CD4-positive, alpha-beta memory T cell (primary cell): ENCODE data around the gene F7. TPM values are rescaled to one million over a fixed set of nuclear protein-coding genes. Genes with fewer than 3 reads are reported as not detected.

Source experiments
- CTCF ChIA-PET: fragments of 350-600 bp; sonication (Branson Sonifier 250); formaldehyde crosslinking; loops from one replicate; lab custom pipeline; 2021; ENCODE audit warnings: inconsistent platforms; ENCODE audit not compliant: partially characterized antibody; lab: Charles Lee
- POLR2A ChIA-PET: fragments of 350-600 bp; sonication (Branson Sonifier 250); formaldehyde crosslinking; loops from one replicate; lab custom pipeline; 2021; ENCODE audit not compliant: partially characterized antibody; lab: Charles Lee
- DNase-seq, 5 donors: peaks; one replicate each; pipeline versions ENCODE4 v3.0.0 to v3.0.0-alpha.2; 2020 to 2022; ENCODE audit warnings: mixed read lengths in 1 of 5
- H3K27ac ChIP-seq: one replicate; pipeline ENCODE4 v1.7.0; 2013; ENCODE audit warnings: low read depth, low read length
- H3K27me3 ChIP-seq: 2 replicates; pipeline ENCODE4 v1.7.0; 2013; ENCODE audit warnings: mild to moderate bottlenecking, low read length, moderate library complexity; ENCODE audit not compliant: insufficient read depth
- H3K36me3 ChIP-seq: 2 replicates; pipeline ENCODE4 v1.7.0; 2013; ENCODE audit warnings: mild to moderate bottlenecking, low read length, moderate library complexity; ENCODE audit not compliant: insufficient read depth
- H3K4me1 ChIP-seq: 2 replicates; pipeline ENCODE4 v1.7.0; 2013; ENCODE audit warnings: mild to moderate bottlenecking, low read length, moderate library complexity; ENCODE audit not compliant: insufficient read depth
- H3K4me3 ChIP-seq, 2 donors: one replicate each; pipeline ENCODE4 v1.7.0; 2013; ENCODE audit warnings: low read length in 2 of 2, mild to moderate bottlenecking in 1 of 2
- H3K9me3 ChIP-seq, 2 donors: one replicate each; pipeline ENCODE4 v1.7.0; 2013; ENCODE audit warnings: low read length in 2 of 2, control low read depth in 1 of 2; ENCODE audit not compliant: control insufficient read depth in 1 of 2
- H3K27ac Mint-ChIP-seq, 7 donors: one replicate each; pipeline ENCODE4 v1.8.0; 2020 to 2021; ENCODE audit warnings: mixed read lengths in 7 of 7, mild to moderate bottlenecking in 6 of 7, inconsistent platforms in 3 of 7, moderate library complexity in 3 of 7
- H3K27me3 Mint-ChIP-seq, 2 donors: one replicate each; pipeline ENCODE4 v1.8.0; 2020 to 2021; ENCODE audit warnings: mixed read lengths in 2 of 2
- H3K36me3 Mint-ChIP-seq, 2 donors: one replicate each; pipeline ENCODE4 v1.8.0; 2020 to 2021; ENCODE audit warnings: mixed read lengths in 2 of 2, inconsistent platforms in 1 of 2, mild to moderate bottlenecking in 1 of 2
- H3K4me1 Mint-ChIP-seq, 4 donors: one replicate each; pipeline ENCODE4 v1.8.0; 2020 to 2021; ENCODE audit warnings: mixed read lengths in 4 of 4, mild to moderate bottlenecking in 1 of 4
- H3K4me3 Mint-ChIP-seq, 8 donors: one replicate each; pipeline ENCODE4 v1.8.0; 2020 to 2021; ENCODE audit warnings: mixed read lengths in 8 of 8, mild to moderate bottlenecking in 7 of 8, moderate library complexity in 6 of 8, inconsistent platforms in 3 of 8
- H3K9me3 Mint-ChIP-seq, 8 donors: one replicate each; pipeline ENCODE4 v1.8.0; 2020 to 2021; ENCODE audit warnings: mixed read lengths in 8 of 8, mild to moderate bottlenecking in 5 of 8, inconsistent platforms in 3 of 8, moderate library complexity in 1 of 8
- intact Hi-C: fragments of 100-400 bp; cut with micrococcal nuclease; formaldehyde crosslinking; loops from one replicate; pipeline ENCODE4 v1.15.1; 2023
- polyA plus RNA-seq, 2 donors: library from polyadenylated mRNA; unstranded; fragments of 300-500 nt; fragmentation: Illumina TruSeq; gene quantifications; one replicate each; pipeline ENCODE4 v1.2.3, GENCODE V29; 2021
- total RNA-seq, 2 experiments: library from RNA; stranded (reverse); gene quantifications; one replicate each; pipeline ENCODE4 v1.2.3, GENCODE V29; 2021

The F7 gene
- total and polyA plus RNA-seq, 4 experiments from 2014 or later = not detected

DNA sequence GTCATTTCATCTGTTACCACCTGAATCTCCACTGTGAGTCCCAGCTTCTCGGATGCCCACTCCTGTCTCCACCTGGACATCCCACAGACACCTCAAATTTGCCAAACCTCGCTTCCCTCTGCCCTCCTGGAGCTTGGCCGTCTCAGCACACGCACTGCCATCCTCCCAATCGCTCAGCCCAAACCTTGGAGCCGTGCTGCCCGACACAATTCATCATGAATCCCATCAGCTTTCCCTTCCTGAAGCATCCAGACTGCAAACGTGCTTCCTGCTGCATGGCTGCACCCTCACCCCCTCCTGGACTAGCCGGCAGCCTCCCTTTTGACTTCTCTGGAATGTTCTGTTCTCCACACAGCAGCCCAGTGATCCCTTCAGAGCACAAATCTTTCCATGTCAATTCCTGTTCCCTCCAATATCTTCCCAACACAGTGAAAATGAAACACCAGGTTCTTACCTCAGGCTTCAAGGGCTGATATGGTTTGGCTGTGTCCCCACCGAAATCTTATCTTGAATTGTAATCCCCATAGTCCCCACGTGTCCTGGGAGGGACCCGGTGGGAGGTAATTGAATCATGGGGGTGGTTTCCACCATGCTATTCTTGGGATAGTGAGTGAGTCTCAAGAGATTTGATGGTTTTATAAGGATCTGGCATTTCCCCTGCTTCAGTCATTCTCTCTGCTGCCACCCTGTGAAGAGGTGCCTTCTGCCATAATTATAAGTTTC is 51.8 kb downstream of the F7 start:
- H3K27ac Mint-ChIP-seq = peak overlapping the region in 6 of 7 donors; percentile 15 to 98 (median 72)
- Histone ChIP-seq H3K4me3 (no peak overlapping the region), H3K9me3 (no peaks in the 10 kb centered on the region), H3K27ac (no peak overlapping the region), H3K36me3 (no peaks in the 10 kb centered on the region), H3K4me1 (peaks cover 30% of the 10 kb centered on the region), H3K27me3 (no peaks in the 10 kb centered on the region)
- peaks cover 0 to 4% of the 10 kb centered on the region in 2 donors for H3K36me3 Mint-ChIP-seq
- no peaks in the 10 kb centered on the region for H3K27me3 Mint-ChIP-seq
- DNase-seq = no peak
- intact Hi-C loops = no loop called here
- H3K4me3 Mint-ChIP-seq = no peak overlapping the region
- ChIA-PET POLR2A (interaction anchor here (0.9 to 5.0 kb wide), 3 partner anchors 18 to 52 kb away, joined by 3 to 42 read pairs (median 3); partner anchors contain the start of genes CUL4A and PCID2), CTCF (interaction anchor here (0.7 to 0.8 kb wide), 2 partner anchors 17 to 53 kb away, joined by 3 to 4 read pairs; partner anchors contain the start of gene CUL4A)
- peaks cover 0 to 29% (median 2%) of the 10 kb centered on the region in 8 donors for H3K9me3 Mint-ChIP-seq
- peaks cover 13 to 39% (median 29%) of the 10 kb centered on the region in 4 donors for H3K4me1 Mint-ChIP-seq

DNA sequence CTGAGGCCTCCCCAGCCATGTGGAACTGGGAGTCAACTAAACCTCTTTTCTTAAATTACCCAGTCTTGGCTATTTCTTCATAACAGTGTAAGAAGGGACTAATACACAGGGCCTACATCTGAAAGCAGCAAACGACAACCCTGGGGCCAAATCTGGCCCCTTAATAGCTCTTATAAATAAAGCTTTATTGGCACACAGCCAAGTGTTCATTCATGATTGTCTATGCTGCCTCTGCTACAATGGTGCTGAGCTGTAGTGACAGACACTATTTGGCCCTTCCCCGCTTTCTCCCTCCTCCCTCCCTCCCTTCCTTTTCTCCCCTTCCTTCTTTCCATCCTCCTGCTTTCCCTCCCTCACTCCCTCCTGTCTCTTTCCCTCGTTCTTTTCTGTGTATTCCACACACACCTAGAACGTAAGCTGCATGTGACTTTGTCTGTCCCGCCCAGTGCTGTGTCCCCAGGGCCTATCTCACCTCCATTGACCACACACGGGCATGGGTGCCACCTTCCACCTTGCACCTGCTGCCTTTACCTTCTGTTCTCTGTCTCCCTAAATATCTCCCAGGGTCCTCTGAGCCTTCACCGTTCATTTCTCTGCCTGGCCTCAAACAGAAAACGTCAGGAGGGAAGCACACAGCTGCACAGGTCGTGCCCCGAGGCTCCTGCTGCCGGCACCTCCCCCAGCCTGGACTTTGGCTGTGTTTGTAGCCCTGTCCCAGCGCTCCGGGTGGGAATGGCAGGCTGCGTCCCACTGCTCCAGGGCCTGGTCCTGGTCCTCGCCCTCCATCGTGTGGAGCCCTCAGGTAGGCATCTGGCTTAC is 52.5 kb downstream of the F7 start, which contains the start of gene PROZ:
TSS of gene PROZ (plus strand) at position 720 of the 819 bp plus-strand sequence. CDS start at position 733, 13 bp downstream.
- POLR2A ChIA-PET = interaction anchor here (5.0 kb wide), 1 partner anchor 51 kb away, joined by 42 read pairs; the partner anchor contains the start of genes CUL4A and PCID2
- peaks cover 29% of the 10 kb centered on the region for H3K4me1 ChIP-seq
- Mint-ChIP-seq H3K4me1 (peaks cover 11 to 36% (median 23%) of the 10 kb centered on the region in 4 donors), H3K36me3 (peaks cover 0 to 4% of the 10 kb centered on the region in 2 donors), H3K27me3 (no peaks in the 10 kb centered on the region), H3K9me3 (peaks cover 0 to 24% (median 2%) of the 10 kb centered on the region in 8 donors), H3K4me3 (no peak within 1 kb of the TSS), H3K27ac (peak within 1 kb of the TSS in 5 of 7 donors; percentile 4 to 98 (median 52))
- intact Hi-C loops = no loop called here
- no peaks in the 10 kb centered on the region for H3K9me3 ChIP-seq
- H3K4me3 ChIP-seq = no peak within 1 kb of the TSS
- no peak for DNase-seq
- no peak within 1 kb of the TSS for H3K27ac ChIP-seq
- CTCF ChIA-PET = no interaction called here
- H3K36me3 ChIP-seq = no peaks in the 10 kb centered on the region
- H3K27me3 ChIP-seq = no peaks in the 10 kb centered on the region

DNA sequence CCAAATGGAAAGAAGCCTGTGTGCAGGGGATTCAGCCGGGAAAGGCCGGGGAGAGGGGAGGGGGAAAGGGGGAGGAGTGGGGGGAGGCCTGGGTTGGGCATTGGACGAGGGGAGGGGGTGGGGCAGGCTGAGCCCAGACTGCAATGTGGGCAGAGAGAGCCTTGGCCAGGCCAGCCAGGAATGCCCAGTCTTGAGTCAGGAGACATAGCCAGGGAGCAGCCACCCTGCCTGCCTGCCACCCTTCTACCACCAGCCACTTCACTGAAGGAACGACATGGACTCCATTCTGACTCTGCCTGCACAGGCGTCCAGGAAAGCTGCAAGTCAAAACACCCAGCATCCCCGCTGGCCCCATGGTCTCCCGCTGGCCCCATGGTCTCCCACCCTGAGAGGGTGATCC is 53.4 kb downstream of the F7 start:
- peaks cover 0 to 28% (median 2%) of the 10 kb centered on the region in 8 donors for H3K9me3 Mint-ChIP-seq
- ChIA-PET POLR2A (interaction anchor here (1.3 kb wide), 1 partner anchor 51 kb away, joined by 3 read pairs; the partner anchor contains the start of gene CUL4A), CTCF (no interaction called here)
- no peak for DNase-seq
- peaks cover 0 to 1% of the 10 kb centered on the region in 2 donors for H3K36me3 Mint-ChIP-seq
- Histone ChIP-seq H3K4me3 (no peak overlapping the region), H3K36me3 (no peaks in the 10 kb centered on the region), H3K27me3 (no peaks in the 10 kb centered on the region), H3K4me1 (peaks cover 28% of the 10 kb centered on the region), H3K27ac (no peak overlapping the region), H3K9me3 (no peaks in the 10 kb centered on the region)
- no peak overlapping the region for H3K27ac Mint-ChIP-seq
- H3K27me3 Mint-ChIP-seq = no peaks in the 10 kb centered on the region
- H3K4me3 Mint-ChIP-seq = no peak overlapping the region
- intact Hi-C loops = no loop called here
- H3K4me1 Mint-ChIP-seq = peaks cover 14 to 40% (median 26%) of the 10 kb centered on the region in 4 donors

DNA sequence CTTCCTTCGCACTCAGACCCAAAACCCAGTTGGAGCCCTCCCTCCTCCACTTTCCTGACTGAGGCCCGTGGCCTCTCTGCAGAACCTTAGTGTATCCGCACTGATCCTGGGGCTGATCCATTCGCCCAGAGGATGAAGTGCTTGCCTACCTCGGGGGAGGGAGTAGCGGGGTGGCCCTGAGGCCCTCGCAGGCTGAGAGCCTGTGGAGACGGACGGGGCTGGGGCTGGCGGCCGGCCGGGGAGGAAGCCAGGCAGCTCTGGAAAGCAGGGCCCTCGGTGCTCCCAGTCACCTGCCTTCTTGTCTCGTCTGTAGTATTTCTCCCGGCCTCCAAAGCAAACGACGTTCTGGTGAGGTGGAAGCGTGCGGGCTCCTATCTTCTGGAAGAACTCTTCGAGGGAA is 54.1 kb downstream of the F7 start:
- Mint-ChIP-seq H3K4me3 (peak overlapping the region in 1 of 8 donors; percentile 8), H3K27ac (peak overlapping the region in 3 of 7 donors; percentile 4 to 76 (median 70)), H3K27me3 (no peaks in the 10 kb centered on the region), H3K9me3 (peaks cover 0 to 26% (median 2%) of the 10 kb centered on the region in 8 donors), H3K4me1 (peaks cover 14 to 44% (median 30%) of the 10 kb centered on the region in 4 donors), H3K36me3 (peaks cover 0 to 1% of the 10 kb centered on the region in 2 donors)
- DNase-seq = no peak
- H3K9me3 ChIP-seq = no peaks in the 10 kb centered on the region
- ChIA-PET CTCF (no interaction called here), POLR2A (interaction anchor here (1.3 kb wide), 2 partner anchors 49 to 50 kb away, joined by 3 read pairs; partner anchors contain the start of genes CUL4A and PCID2)
- no peak overlapping the region for H3K4me3 ChIP-seq
- intact Hi-C loops = no loop called here
- peaks cover 24% of the 10 kb centered on the region for H3K4me1 ChIP-seq
- H3K27ac ChIP-seq = no peak overlapping the region
- no peaks in the 10 kb centered on the region for H3K36me3 ChIP-seq
- no peaks in the 10 kb centered on the region for H3K27me3 ChIP-seq

DNA sequence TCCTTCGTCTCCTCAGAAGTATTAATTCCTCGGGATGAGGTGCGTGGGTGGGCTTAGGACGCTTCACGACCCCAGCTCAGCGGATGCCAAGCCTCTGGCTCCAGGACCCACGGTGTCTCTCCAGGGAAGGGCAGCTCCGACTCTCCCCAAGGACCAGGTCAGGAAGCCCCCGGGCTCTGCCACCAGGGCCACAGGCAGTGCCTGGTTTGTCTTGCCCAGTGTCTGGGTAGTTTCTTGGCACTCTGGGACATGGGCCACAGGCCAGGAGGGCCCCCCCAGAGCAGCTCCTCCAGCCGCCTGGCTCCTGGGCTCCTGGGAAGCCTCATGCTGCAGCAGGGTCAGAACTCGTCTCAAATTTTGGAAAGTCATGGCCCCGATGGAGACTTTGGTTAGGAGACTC is 55.4 kb downstream of the F7 start:
- ChIA-PET POLR2A (interaction anchor here (0.7 to 1.0 kb wide), 2 partner anchors 9 to 48 kb away, joined by 3 read pairs; partner anchors contain the start of genes CUL4A and PCID2), CTCF (no interaction called here)
- Mint-ChIP-seq H3K4me1 (peaks cover 16 to 41% (median 29%) of the 10 kb centered on the region in 4 donors), H3K27ac (peak overlapping the region in 5 of 7 donors; percentile 49 to 90 (median 76)), H3K27me3 (no peaks in the 10 kb centered on the region), H3K4me3 (peak overlapping the region in 6 of 8 donors; percentile 33 to 61 (median 50)), H3K36me3 (no peaks in the 10 kb centered on the region), H3K9me3 (peaks cover 0 to 13% (median 0%) of the 10 kb centered on the region in 8 donors)
- H3K4me1 ChIP-seq = peaks cover 24% of the 10 kb centered on the region
- no peaks in the 10 kb centered on the region for H3K27me3 ChIP-seq
- H3K36me3 ChIP-seq = no peaks in the 10 kb centered on the region
- no peak overlapping the region for H3K4me3 ChIP-seq
- no peak for DNase-seq
- peak overlapping the region; percentile 15 for H3K27ac ChIP-seq
- H3K9me3 ChIP-seq = no peaks in the 10 kb centered on the region
- intact Hi-C loops = no loop called here

DNA sequence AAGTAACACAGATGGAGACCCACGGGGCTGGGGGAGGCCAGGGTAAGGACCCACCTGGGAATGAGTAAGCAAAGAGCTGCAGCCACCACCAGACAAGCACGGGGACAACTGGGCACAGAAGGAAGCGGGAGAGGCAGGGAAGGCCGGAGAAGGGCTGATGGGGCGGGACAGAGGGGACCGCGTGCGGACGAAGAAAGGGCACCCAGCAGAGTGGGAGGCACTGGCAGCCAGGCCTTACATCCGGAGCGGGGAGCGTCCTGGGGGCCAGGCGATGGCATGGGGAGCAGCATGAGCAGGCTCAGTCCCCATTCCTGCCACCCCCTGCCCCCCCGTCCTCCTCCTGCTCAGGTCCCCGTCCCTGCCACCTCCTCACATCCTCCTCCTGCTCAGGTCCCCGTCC is 55.8 kb downstream of the F7 start:
- no peaks in the 10 kb centered on the region for H3K27me3 Mint-ChIP-seq
- H3K27me3 ChIP-seq = no peaks in the 10 kb centered on the region
- peaks cover 24% of the 10 kb centered on the region for H3K4me1 ChIP-seq
- no peaks in the 10 kb centered on the region for H3K36me3 ChIP-seq
- H3K27ac Mint-ChIP-seq = peak overlapping the region in 5 of 7 donors; percentile 49 to 90 (median 76)
- H3K4me3 Mint-ChIP-seq = peak overlapping the region in 7 of 8 donors; percentile 33 to 73 (median 54)
- intact Hi-C loops = no loop called here
- peaks cover 0 to 12% (median 0%) of the 10 kb centered on the region in 8 donors for H3K9me3 Mint-ChIP-seq
- H3K9me3 ChIP-seq = no peaks in the 10 kb centered on the region
- no peak overlapping the region for H3K4me3 ChIP-seq
- peak overlapping the region; percentile 15 for H3K27ac ChIP-seq
- POLR2A ChIA-PET = interaction anchor here (0.7 kb wide), 1 partner anchor 48 kb away, joined by 3 read pairs; the partner anchor contains the start of genes CUL4A and PCID2
- DNase-seq = no peak
- peaks cover 16 to 42% (median 31%) of the 10 kb centered on the region in 4 donors for H3K4me1 Mint-ChIP-seq
- no peaks in the 10 kb centered on the region for H3K36me3 Mint-ChIP-seq
- CTCF ChIA-PET = no interaction called here
